Measurements from ENCODE around the gene WDR53.
"Not testable (repeated sequence)": the region's sequence is repeated elsewhere in the genome, so short reads cannot be mapped to it uniquely, and the experiment has no call there.

The WDR53 gene

DNA sequence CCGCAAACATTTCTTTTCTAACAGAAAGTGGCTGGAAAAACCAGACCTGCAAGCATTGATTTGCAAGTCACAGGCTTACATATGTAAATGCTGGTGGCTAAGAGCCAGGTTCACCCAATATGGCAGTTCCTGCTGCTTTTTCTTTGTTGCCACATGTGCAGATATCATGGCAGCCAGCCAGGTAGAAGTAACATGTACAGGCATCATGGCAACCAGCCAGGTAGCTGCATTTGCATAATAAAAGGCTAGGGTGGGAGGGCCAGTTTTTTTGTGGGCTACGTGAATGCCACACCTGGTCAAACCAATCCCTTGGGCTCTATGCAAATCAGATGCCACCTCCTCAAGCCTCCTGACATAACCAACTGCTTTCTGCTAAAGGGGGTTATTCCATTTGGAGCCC, 50.4 kb downstream of the WDR53 start:
- TF ChIP-seq POLR2A (IDR thresholded peaks at IDR 0.05; ENCODE audit: low read depth, low read length), result no peak
- FAIRE-seq (no peak), DNase-seq (ENCODE audit: insufficient read length, low spot score) (no peak)

DNA sequence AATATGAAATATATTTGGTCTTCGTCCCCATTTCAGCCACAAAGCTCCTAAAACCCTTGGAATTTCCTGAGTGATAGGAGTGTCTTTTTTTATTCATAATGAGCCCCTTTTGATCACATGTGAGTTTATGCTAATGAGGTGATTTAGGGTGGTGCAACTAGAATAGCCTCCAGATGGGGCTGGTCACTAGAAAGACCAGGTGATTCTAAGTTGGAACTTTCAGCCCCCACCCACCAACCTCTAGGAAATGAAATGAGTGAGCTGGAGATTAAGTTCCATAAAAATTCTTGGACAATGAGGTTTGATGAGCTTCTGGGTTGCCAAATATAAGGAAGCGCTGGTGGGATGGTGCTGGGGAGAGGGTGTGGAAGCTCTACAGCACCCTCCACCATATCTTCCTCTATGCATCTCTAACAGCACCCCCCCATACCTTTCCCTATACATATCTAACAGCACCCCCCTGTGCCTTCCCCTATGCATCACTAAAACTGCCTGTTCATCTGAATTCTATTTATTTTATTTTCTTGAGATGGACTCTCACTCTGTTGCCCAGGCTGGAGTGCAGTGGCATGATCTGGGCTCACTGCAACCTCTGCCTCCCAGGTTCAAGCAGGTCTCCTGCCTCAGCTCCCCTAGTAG, 51.1 kb downstream of the WDR53 start:
- TF ChIP-seq POLR2A (IDR thresholded peaks at IDR 0.05; ENCODE audit: low read depth, low read length), result no peak
- FAIRE-seq (no peak), DNase-seq (ENCODE audit: insufficient read length, low spot score) (no peak)

GRCh38 chr3:196514913-196515621, 53.3 kb downstream of the WDR53 start, which contains the start of gene SMCO1:
TSS of gene SMCO1 (minus strand) at chr3:196515346. CDS start at chr3:196515209, 137 bp downstream.
- TF ChIP-seq POLR2A (IDR thresholded peaks at IDR 0.05; ENCODE audit: low read depth, low read length), result no peak
- FAIRE-seq, result no peak
- DNase-seq (ENCODE audit: insufficient read length, low spot score), result no peak

DNA sequence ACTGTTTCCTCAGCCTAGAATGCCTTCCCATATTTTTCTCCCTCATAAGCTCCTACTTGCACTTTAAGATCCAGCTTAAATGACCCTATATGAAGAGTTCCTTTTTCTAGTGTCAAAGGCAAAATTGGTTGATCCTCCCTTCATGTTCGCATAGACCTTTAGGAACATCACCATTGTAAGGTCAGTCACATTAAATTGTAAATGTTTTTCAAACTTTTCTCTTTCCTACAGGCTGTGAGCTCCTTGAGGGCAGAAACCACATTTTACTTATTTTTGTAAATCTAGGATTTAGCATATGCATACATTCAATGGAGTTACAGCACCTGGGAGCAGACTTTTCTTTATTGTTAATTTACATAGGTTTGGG, 54.0 kb downstream of the WDR53 start:
- FAIRE-seq (no peak), DNase-seq (ENCODE audit: insufficient read length, low spot score) (no peak)
- TF ChIP-seq POLR2A (IDR thresholded peaks at IDR 0.05; ENCODE audit: low read depth, low read length), result no peak

DNA sequence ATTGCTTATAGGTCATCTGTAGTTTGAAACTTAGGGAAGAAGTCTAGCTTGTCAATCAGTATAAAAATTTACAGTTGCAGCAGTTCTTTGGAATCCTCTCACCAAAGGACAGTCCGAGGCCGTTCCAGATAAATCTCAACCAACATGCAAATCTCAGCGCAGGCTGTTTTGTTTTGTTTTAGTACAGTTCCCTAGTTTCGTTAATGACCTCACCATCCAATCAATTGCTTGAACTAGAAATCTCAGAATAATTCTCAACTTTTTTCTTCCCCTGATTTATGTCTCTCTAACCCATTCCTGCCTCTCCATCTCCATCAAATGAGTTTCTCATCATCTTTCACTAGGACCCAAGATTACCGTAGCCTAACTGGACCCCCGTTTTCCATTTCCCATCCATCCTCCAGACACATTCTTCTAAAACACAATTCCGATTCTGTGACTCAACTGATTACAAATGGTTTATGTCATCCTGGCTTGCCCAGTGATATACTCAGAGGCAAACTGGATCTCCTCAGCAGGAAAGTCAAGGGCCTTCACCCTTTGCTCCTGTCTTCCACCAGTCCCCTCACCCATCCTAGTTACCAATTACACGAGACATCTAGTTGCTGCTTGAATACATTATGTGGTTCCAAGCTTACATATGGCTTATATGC, 54.5 kb downstream of the WDR53 start:
- DNase-seq (ENCODE audit: insufficient read length, low spot score) (no peak), FAIRE-seq (peak; percentile 94)
- no peak for TF ChIP-seq POLR2A (IDR thresholded peaks at IDR 0.05; ENCODE audit: low read depth, low read length)

DNA sequence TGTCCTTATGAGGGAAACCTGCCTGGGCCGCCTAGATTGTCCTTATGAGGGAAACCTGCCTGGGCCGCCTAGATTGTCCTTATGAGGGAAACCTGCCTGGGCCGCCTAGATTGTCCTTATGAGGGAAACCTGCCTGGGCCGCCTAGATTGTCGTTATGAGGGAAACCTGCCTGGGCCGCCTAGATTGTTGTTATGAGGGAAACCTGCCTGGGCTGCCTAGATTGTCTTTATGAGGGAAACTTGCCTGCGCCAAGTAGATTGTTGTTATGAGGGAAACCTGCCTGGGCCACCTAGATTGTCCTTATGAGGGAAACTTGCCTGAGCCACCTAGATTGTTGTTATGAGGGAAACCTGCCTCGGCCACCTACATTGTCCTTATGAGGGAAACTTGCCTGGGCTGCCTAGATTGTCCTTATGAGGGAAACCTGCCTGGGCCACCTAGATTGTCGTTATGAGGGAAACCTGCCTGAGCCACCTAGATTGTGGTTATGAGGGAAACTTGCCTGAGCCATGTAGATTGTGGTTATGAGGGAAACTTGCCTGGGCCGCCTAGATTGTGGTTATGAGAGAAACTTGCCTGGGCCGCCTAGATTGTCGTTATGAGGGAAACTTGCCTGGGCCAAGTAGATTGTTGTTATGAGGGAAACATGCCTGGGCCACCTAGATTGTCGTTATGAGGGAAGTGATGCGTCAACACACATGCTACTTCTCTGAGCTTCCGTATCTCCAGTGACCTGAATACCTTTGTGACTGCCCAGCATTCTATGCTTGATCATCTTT, 56.5 kb downstream of the WDR53 start:
- not testable (repeated sequence) for DNase-seq (ENCODE audit: insufficient read length, low spot score); FAIRE-seq

DNA sequence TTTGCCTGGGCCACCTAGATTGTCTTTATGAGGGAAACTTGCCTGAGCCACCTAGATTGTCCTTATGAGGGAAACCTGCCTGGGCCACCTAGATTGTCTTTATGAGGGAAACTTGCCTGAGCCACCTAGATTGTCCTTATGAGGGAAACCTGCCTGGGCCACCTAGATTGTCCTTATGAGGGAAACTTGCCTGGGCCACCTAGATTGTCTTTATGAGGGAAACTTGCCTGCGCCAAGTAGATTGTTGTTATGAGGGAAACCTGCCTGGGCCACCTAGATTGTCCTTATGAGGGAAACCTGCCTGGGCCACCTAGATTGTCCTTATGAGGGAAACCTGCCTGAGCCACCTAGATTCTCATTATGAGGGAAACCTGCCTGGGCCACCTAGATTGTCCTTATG, 57.2 kb downstream of the WDR53 start:
- not testable (repeated sequence) for DNase-seq (ENCODE audit: insufficient read length, low spot score)

DNA sequence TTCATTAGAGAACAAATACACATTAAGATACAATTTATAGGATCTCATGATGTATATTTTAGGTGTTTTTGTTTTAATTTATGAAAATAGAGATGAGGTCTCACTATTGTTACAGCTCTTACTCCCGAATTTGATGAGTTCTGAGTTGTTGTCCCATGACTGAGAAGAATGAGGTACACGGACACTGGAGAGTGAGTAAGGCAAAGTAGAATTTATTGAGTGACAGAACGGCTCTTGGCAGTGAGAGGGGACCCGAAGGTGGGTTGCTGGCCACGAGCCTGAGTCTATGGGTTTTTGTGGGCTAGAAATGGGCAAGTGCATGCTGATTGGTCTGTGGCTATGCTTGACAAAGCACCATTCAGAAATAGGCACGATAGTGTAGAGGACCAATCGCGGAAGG, 61.7 kb downstream of the WDR53 start:
- DNase-seq (ENCODE audit: insufficient read length, low spot score) (no peak), FAIRE-seq (no peak)
- no peak for TF ChIP-seq POLR2A (IDR thresholded peaks at IDR 0.05; ENCODE audit: low read depth, low read length)

More for the DNA sequence above, 57.2 kb downstream of the WDR53 start:
- FAIRE-seq, result not testable (repeated sequence)

GRCh38 chr3:196504556-196504955, 63.8 kb downstream of the WDR53 start:
- no peak for FAIRE-seq
- no peak for TF ChIP-seq POLR2A (IDR thresholded peaks at IDR 0.05; ENCODE audit: low read depth, low read length)
- no peak for DNase-seq (ENCODE audit: insufficient read length, low spot score)
